ENCODE data around the gene EGF.
"Not testable (repeated sequence)": the region's sequence is repeated elsewhere in the genome, so short reads cannot be mapped to it uniquely, and the experiment has no call there.

Gene EGF

DNA sequence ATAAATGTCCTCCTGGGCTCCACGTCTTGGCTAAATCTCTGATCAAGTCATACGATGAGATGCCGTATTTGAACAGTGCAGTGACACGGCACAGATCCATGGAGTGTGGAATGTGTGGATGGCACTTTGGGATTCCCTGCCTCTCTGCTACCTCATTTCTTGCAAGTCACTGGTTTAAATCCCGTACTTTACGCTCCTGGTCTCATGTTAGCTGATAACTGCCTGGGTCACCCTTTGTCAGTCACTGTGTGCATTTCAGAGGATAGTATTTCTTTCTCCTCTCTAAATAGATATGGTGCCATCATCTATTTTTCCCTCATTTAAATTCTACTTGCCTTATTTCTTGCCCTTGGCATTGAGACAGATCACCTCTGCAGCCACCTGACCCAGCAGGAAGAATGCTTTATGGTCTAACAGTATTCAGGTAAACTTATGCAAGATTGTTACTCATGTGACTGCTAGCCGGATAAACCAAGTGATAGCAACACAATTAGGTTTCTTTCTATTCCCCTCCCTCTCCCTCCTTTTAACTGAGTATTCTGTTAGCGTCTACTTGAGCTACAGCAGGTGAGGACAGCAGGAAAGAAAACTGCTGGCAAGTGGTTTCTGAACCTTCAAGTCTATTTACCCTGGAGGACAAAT, 2.8 kb downstream of the EGF start:
- DNase-seq: no peak

DNA sequence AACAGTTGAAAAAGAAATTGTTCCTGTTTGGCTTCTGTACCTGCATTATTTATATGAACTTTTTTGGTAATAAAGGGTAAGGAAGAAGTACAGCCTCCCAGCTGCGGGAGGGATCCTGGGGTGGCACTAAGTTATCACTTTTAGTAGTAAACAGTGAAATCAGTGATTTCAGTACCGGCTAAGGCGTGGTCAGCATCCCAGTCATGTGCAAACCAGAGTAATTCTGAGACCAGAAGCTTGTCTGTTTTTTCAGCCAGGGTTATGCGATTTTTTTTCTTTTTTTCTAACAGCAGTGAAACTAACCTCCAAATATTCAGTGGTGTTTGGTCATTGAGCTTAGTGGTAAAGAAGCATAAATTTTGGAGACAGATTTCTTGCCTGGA, 3.3 kb downstream of the EGF start:
- no peak for DNase-seq

DNA sequence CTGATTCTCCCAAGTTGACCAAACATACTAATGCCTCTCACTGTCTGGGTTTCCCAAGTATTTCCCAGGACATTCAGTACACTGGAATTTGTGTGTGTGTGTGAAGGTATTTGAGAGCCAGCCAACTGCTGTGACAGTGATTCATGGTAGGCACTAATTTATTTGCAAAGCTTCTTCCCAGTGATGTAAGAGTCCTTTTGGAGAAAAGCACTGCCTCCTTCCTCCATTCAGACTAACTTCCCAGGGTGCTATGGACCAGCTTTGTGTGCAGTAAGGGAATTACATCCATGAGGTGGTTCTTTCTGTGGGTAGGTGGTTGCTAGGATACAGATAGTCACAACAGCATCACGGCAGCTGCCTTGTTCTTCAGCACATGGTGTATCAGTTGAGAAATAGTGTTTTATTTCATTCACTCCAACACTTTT, 8.7 kb downstream of the EGF start:
- DNase-seq: no peak

DNA sequence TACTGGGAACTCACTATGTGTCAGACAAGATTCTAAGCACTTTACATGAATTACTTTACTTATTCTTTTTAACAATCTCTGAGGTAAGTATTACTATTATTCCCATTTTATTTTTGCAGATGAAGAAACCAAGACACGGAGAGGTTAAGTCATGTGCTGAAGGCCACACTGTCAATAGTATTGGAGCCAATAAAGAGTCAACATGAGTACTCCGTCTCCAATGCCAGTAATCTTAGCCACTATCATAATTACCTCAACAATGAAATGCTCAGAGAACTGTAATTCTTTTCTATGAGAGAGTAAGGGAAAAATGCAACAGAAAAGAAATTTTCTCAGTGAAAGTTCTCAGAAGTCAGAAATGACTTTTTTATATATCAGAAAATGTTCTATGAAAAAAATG, 12.7 kb downstream of the EGF start:
- no peak for DNase-seq

DNA sequence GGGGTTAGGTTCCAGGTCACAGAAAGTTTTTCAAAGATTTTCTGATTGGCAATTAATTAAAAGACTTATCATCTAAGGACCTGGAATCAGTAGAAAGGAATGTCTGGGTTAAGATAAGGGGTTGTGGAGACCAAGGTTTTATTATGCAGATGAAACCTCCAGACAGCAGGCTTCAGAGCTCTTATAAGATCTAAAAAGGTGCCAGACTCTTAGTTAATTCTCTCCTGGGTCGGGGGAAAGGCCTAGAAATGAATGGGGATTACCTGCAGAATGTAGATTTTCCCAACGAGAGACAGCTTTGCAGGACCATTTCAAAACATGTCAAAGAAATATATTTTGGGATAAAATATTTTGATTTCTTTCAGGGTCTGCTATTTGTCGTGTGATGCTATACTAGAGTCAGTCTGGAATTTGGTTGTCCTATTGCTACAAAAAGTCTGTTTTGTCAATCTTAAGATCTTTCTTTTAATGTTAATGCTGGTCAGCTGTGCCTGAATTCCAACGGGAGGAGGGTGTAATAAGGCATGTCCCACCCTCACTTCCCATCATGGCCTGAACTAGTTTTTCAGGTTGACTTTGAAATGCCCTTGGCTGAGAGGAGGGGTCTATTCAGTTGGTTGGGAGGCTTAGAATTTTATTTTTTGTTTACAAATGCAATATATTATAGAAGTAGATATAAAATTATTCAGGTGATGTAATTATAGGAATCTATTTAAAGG, 15.8 kb downstream of the EGF start:
- no peak for DNase-seq

DNA sequence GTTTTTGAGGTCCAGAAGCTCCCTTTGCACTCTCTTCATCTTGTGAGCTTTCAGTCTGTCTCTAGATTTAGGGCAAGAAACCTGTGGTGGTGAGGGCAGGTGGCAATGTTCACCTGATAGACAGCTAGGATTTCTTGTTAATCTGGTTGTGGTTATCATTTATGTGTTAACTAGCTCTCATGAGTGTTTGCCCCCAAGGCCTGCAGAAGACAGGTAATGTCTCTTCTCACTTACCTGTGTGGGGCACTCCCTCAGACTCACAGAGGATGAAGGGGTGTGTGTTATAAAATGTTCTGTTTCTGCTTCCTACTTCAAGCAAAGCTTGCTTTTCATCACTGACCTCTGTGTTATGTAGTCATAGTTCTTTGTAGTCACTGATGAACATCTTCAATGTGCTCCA, 17.8 kb downstream of the EGF start:
- DNase-seq: no peak

DNA sequence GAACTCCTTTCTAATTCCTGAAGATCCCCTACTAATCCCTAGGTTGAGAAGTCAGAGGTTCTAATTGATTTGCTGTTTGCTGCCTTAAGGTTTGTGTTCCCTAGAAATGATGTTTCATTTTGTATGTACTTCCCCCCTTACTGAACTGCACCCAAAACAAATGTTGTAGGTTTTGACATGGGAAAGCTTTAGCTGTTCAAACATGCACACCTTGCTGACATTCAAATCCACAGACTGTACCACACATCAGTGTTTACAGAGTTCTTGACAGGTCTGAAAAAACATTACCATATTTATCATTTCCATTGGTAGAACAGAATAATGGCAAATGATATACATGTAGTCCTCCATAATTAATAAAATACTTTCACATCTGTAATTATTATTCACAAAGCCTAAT, 18.2 kb downstream of the EGF start:
- DNase-seq: no peak

DNA sequence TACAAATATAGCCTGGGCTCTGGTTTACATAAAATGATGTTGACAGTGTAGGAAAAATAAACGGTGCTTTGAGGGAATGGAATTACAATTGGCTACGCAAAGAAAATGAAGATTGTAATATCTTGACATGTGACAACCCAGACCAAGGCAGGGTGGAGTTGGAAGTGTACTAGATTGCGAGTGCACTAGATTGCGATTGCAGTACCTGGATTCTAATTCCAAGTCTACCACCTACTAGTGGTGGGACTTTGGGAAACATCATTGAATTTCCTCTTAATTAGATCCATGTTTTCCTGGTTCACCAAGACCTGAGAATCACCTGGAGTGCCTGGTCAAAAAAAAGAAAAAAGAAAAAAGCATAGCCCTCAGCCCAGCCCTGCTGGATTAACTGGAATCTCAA, 18.6 kb downstream of the EGF start:
- DNase-seq: no peak

DNA sequence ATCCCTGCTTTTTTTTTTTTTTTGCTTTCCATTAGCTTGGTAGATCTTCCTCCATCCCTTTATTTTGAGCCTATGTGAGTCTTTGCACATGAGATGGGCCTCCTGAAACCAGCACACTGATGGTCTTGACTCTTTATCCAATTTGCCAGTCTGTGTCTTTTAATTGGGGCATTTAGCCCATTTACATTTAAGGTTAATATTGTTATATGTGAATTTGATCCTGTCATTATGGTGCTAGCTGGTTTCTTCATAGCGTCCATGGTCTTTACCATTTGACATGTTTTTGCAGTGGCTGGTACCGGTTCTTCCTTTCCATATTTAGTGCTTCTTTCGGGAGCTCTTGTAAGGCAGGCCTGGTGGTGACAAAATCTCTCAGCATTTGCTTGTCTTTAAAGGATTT, 24.7 kb downstream of the EGF start:
- DNase-seq: not testable (repeated sequence)

DNA sequence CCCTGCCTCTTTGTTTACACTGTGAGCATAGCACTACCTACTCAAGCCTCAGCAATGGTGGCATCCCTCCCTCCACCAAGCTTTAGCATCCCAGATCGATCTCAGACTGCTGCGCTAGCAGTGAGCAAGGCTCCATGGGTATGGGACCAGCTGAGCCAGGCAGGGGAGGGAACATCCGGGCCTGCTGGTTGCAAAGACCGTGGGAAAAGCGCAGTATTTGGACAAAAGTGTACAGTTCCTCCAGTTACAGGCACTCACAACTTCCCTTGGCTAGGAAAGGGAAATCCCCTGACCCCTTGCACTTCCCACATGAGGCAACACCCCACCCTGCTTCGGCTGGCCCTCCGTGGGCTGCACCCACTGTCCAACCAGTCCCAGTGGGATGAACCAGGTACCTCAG, 26.5 kb downstream of the EGF start:
- DNase-seq: no peak

DNA sequence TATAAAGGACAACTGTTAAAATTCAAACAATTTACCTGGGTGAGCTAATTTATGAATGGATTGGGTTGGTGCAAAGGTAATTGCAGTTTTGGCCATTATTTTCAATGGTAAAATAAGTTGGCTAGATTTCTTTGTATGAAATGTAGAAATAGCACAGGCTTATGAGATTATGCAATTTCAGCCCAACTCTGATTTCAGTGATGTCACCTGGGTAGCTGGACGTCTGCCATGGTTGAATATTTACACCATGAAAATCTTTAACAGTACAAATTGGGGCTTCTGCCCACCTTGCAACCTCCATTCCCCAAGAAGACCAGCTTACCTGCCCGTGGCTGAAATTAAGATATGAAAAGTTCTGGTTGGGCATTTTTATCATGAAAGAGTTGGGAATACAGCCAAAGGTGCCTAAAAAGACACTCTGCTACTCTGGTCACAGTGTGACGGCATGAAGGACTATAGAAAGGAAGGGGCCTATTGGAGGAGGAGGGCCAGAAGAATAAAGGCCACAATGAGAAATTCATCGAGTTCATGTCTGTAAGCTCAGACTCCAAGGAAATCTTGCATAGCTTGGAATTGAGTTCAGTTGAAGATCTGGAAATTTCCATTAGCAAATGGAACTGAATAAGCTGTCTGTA, 29.7 kb downstream of the EGF start:
- DNase-seq: no peak

DNA sequence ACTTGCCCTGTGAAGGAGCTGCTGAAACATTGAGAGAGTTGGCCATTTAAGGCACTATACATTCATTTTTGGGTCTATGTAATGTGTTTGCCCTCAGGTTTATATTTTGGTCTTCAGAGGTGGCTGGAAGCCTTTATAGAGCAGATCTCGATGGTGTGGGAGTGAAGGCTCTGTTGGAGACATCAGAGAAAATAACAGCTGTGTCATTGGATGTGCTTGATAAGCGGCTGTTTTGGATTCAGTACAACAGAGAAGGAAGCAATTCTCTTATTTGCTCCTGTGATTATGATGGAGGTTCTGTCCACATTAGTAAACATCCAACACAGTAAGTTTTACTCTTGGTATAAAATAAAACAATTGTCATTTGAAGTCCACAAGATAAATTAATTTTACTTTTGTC, 31.1 kb downstream of the EGF start:
- no peak for DNase-seq

DNA sequence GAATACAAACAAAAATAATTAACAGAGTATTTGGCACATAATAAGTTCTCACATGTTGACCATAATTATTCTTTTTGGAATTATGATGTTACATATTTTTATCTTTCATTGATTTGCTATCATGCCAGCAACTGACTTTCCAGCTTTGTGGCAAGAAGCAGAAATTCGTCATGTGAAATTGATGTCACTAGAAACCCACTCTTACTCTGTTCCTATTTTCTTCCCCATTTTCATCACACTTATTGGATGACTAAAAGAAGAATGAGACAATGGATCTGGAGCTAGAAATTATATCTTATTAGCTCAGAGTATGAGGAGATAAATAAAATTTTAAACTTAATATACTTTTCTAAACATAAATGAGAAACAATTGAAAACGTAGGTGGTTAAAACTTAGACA, 31.9 kb downstream of the EGF start:
- DNase-seq: no peak

DNA sequence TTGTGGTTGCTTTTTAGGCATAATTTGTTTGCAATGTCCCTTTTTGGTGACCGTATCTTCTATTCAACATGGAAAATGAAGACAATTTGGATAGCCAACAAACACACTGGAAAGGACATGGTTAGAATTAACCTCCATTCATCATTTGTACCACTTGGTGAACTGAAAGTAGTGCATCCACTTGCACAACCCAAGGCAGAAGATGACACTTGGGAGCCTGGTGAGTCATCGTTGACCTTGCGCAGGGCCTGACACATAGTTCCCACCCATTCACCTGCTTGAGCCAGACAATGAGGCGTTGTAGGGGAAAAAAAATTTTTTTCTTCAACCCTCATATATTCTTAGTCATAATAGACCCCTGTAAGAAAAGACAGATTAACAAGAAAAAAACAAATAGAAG, 32.4 kb downstream of the EGF start:
- no peak for DNase-seq

DNA sequence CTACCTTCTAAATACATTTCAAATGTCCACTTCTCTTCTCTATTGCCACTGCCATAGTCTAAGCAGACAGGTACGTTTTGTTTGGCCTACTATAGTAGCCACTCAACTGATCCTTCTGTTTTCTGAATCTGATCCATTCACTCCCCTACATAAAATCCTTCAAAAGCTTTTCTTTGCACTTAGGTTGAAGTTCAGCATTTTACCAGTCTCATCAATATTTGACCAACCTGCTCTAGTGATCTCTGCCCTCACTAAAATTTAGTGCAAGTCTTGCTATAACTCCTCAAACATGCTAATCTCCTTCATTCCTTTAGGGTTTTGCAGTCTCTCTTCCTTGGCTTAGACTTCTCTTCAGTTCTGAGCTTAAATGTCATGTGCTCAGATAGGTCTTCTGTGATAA, 33.4 kb downstream of the EGF start:
- DNase-seq: no peak

DNA sequence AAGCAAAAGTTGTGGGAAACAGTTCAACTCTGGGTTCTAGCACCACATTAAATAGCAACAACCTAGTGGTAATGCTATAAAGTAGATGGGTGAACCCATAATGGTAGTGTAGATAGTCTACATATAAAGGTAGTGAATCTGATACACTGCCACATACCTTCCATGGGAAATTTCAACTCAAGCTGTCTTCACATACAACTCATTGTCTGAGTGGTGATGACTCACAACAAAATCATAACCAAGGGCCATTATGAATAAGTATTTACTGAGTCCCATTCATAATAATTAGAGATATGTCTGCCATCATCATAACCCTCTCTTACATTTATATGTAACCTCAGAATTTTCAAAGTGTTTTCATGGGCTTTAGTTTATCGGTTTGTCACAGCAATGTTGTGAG, 34.8 kb downstream of the EGF start:
- no peak for DNase-seq

DNA sequence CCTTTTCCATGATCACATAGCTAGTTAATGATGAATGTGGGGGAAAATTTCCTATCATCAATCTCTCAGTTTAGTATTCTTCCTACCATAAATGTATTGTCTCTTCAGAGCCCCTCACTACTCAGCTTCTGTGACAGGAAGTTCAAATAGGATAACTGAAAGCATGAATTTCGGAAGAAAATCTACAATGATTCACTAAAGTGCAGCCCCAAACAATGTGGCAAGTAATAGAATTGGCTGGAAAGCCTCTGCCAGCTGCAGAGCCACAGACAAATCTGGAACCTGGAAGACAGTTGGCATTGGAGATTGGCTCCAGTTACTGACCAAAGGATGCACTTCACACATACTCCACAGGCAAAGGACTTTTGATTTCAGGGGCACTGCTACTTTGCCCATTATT, 35.2 kb downstream of the EGF start:
- DNase-seq: no peak

DNA sequence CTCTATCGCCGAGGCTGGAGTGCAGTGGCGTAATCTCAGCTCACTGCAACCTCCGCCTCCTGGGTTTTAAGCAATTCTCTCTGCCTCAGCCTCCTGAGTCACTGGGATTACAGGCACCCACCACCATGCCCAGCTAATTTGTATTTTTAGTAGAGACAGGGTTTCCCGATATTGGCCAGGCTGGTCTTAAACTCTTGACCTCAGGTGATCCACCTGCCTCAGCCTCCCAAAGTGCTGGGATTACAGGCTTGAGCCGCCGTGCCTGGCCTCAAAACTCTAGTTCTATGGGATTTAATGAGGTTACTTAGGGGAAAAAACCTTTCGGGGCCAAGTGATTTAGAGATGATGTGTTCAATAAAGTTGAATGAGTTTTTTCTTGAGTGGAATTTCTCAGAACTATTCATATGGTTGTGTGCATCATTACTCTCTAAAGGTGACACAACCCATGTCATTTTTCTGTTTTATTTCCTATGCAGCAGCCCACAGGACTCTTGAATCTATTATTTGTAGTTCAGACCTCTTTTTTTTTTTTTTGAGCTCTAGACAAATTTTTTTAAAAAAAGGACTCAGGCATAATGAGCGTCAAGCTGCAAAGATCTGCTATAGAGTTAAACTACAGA, 36.5 kb downstream of the EGF start:
- DNase-seq: not testable (repeated sequence)

DNA sequence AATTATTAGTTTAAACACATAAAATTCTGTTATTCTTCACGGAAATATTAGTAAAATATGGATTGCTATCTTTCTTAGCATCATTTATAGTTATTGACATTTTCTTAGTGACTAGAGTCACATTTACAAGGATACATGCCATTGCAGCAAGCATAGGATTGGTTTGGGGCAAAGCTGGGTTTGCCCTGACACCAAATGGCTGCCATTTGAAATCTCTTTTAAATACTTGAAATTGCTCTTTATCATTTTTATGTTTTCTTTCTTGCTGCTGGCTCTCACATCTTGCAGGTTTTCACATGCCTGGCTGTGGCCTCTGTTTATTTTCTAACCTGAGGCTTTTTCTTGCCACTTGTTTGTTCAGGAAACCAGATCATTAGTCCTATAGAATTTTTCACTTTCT, 39.9 kb downstream of the EGF start:
- DNase-seq: no peak

DNA sequence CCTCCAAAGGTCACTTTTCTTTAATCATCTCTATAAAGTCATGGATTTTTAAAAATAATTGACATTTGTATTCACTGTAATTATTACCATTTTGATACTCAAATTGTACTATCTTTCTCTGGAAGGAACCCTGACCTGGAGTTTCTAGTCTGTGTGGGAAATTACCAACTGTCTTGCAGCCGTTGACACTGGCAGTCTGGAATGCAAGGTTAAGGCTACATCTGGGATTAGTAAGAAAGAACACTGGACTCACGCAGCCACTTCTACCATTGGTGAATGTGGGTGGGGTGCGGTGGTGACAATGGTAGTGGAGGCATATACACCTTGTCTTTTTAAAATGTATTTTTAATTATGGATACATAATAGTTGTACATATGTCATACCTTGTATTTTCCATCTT, 40.9 kb downstream of the EGF start:
- no peak for DNase-seq

DNA sequence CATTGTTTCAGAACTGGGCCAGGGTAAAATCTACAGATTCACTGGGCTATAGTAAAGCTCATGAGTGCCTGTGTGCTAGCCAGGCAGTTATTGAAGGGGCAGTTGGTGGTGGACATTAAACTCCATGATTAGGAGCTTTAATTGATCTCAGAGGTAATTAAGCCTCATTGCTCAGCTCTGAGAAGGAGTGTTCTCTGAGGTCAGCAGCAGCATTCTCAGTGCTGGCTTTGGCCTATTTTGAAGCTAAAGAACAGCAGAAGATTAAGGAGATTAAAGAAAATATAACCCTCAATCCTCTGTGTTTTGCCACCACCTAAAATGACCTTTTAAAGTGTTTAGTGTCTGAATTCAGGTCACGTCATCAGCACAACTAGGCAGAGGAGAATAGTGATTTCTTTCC, 42.5 kb downstream of the EGF start:
- no peak for DNase-seq

DNA sequence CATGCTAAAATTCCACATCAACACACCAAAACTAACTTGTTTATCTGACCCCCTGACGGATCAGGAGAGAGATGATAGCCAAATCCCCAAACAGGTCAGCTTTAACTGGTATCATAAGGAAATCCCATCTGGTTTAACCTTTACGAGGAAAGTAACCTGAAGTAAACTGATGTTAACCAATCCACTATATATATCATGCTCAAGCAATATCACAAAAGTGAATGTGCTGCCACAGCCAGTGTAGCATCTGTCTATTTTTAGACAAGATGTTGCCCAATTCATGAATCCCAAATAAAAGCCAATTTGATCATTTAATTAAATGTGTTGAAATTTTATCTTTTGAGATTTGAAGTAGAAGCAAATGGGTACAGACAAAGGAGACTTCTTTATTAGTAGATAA, 44.5 kb downstream of the EGF start:
- DNase-seq: no peak

DNA sequence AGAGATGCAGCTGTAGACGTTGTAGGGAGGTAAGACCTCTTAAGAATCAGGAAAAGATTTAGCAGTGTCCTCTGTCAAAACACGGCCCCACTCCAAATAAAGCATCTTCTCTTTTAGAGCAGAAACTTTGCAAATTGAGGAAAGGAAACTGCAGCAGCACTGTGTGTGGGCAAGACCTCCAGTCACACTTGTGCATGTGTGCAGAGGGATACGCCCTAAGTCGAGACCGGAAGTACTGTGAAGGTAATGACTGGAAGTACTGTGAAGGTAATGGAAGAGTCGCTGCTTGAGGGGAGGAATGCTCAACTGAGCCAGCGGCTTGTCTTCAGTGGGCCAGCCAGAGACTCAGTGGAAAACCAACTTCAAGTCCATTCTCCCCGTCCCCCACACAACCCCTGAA, 46.5 kb downstream of the EGF start:
- no peak for DNase-seq

DNA sequence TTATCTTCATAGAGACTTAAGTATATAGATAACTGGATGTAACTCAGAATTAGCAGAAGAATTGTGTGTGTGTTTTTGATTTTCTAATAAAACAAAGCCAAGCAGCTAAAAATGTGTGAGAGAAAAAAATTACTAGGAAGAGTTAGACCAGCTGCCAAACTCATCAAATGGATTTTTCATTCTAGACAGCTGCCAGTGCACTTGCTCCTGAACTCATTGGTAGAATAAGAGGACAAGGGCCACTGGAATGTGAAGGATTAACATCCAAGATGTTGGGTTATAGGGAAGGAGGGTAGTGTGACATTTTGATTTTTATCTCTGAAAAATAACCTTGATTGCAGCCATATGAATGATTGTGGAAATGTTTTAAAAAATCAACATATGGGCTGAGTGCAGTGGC, 49.7 kb downstream of the EGF start:
- DNase-seq: no peak
